NB4 (cell line): Measurements from ENCODE around the gene GINS1.

Experiments used
- DNase-seq: peaks from one replicate; pipeline ENCODE4 v3.0.0; 2010; ENCODE audit warnings: low read depth
- H3K4me3 ChIP-seq: one replicate; pipeline ENCODE4 v1.5.1; 2011; ENCODE audit warnings: mild to moderate bottlenecking, low read depth, low read length, moderate library complexity
- MYC ChIP-seq: IDR thresholded peaks from 2 replicates; pipeline ENCODE4 v1.6.1; 2011; ENCODE audit warnings: low read depth, low read length
- POLR2A ChIP-seq: IDR thresholded peaks from 2 replicates; pipeline ENCODE4 v1.6.1; 2011; ENCODE audit warnings: mild to moderate bottlenecking; ENCODE audit not compliant: insufficient read length; ENCODE audit errors: extremely low read depth
- TF ChIP-seq, protein P1 (sequence below): IDR thresholded peaks from one replicate; pipeline ENCODE4 v1.5.1; 2012; ENCODE audit warnings: low read depth, low read length
- TF ChIP-seq, protein P2 (sequence below): IDR thresholded peaks from 2 replicates; pipeline ENCODE4 v1.6.1; 2011; ENCODE audit warnings: low read depth, low read length

GINS1 gene

DNA sequence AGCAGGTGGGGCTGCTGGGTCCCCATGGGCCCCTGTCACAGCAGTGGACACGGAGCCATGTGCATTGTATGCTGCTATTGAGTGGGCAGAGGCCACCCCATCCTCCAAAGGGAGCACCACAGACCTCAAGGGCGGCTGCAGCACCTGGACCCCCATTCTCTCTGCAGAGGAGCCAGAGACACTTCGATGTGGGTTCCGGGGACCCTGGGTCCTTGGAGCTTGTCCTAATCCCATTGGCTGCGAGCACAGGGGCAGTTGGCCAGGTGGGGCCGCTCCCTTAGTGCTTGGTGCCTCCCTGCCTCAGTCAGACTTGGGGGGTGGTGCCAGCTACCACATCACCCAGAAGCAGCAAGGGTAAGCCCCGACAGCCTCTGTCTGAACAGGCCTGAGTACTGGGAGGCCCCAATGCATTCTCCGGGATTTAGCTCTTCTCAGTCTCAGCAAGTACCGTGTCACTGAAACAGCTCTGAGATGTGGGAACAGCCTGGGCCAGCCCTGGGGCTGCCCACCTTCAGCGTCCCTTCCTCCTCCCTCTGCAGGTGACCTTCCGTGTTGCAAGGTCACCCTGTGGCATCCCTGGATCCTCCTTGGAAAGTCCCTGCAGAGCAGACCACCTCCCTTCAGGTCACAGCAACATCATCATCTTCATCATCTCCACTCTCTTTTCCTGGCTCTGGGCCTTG lies 73.9 kb downstream of the GINS1 start:
- TF ChIP-seq, protein P1, sequence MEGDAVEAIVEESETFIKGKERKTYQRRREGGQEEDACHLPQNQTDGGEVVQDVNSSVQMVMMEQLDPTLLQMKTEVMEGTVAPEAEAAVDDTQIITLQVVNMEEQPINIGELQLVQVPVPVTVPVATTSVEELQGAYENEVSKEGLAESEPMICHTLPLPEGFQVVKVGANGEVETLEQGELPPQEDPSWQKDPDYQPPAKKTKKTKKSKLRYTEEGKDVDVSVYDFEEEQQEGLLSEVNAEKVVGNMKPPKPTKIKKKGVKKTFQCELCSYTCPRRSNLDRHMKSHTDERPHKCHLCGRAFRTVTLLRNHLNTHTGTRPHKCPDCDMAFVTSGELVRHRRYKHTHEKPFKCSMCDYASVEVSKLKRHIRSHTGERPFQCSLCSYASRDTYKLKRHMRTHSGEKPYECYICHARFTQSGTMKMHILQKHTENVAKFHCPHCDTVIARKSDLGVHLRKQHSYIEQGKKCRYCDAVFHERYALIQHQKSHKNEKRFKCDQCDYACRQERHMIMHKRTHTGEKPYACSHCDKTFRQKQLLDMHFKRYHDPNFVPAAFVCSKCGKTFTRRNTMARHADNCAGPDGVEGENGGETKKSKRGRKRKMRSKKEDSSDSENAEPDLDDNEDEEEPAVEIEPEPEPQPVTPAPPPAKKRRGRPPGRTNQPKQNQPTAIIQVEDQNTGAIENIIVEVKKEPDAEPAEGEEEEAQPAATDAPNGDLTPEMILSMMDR: no peak
- TF ChIP-seq POLR2A (no peak), MYC (no peak)
- TF ChIP-seq, protein P2, sequence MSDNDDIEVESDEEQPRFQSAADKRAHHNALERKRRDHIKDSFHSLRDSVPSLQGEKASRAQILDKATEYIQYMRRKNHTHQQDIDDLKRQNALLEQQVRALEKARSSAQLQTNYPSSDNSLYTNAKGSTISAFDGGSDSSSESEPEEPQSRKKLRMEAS: no peak
- no peak overlapping the region for H3K4me3 ChIP-seq
- no peak for DNase-seq

DNA sequence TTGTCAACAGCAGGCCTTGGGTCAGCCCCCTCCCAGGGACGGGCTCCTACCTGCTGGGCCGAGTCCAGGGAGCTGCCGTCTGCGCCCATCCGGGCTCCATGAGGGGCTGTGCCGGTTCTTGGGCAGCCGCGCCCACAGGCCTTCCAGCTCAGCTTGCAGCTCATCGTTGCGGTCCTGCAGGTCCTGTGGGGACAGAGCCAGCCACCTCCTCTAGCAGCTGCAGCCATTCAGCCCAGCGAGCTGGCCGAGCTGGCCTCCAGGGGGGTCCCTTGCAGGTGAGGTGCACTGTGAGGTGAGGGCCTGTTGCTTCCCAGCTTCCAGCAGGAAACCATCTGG lies 74.4 kb downstream of the GINS1 start:
- no peak for DNase-seq
- TF ChIP-seq MYC: no peak
- TF ChIP-seq, protein P2: no peak
- no peak for TF ChIP-seq POLR2A
- TF ChIP-seq, protein P1: no peak
- no peak overlapping the region for H3K4me3 ChIP-seq

DNA sequence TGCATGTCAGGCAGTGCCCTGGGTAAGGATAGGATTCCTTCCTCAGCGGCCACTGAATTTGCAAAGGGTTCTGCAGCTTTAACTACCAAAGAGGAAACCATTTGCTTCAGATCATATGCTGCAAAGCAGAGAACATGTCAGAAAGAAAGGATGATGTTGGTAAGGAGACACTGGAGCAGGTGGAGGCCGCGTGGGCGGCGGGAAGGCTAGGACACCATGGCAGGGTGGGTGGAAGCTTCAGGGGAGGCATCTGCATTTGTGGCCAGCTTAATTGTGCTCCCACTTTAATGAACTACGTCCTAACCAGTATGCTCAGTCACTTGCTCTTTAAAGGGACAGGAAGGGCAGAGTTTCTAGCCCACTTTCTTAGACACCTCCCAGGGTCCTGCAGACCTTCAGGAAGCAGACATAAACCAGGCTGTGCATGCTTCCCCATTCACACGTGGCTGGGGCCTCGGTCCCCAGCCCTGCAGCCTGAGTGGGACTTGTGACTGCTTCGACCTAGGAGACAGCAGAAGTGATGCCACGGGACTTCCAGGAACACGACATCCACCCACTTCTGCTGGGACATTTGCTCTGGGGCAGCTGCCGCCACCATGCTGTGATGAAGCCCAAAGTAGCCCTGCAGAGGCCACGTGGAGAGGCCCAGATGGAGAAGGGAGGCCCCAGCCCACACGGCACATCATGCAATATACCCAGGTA lies 76.1 kb downstream of the GINS1 start:
- DNase-seq: no peak
- TF ChIP-seq MYC (no peak), POLR2A (no peak)
- TF ChIP-seq, protein P1: no peak
- TF ChIP-seq, protein P2: 0 out of 2 replicates have a peak, but pooled peaks have one; percentile 24
- no peak overlapping the region for H3K4me3 ChIP-seq

DNA sequence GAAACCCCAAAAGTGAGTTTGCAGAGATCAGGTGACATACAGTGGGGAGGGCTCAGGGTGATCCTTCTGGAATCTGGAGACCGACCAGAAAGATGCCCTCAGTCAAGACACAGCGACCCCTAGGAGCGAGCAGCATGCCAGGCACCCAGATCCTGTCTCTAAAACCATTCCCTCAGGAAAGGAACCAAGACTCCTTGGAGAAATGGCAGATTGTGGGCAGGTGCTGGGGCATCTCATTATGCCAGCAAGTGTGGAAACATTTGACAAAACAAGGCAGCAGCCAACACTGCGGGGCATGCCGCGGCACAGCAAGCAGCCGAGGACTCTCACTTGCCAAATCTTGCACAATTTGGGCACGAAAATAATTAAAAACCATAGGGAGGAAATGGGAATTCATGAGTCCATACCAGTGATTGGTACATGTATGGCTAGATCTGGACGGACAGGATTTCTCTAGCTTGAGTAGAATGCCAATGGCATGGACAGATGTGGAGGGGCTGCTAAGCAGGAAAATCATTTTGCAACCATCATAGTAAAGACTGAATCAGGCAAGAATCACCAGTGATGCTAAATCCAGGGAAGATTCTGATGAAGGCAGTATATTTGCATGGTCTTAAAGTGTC lies 76.9 kb downstream of the GINS1 start:
- H3K4me3 ChIP-seq: no peak overlapping the region
- TF ChIP-seq, protein P2: no peak
- TF ChIP-seq, protein P1: no peak
- TF ChIP-seq MYC (no peak), POLR2A (no peak)
- no peak for DNase-seq

DNA sequence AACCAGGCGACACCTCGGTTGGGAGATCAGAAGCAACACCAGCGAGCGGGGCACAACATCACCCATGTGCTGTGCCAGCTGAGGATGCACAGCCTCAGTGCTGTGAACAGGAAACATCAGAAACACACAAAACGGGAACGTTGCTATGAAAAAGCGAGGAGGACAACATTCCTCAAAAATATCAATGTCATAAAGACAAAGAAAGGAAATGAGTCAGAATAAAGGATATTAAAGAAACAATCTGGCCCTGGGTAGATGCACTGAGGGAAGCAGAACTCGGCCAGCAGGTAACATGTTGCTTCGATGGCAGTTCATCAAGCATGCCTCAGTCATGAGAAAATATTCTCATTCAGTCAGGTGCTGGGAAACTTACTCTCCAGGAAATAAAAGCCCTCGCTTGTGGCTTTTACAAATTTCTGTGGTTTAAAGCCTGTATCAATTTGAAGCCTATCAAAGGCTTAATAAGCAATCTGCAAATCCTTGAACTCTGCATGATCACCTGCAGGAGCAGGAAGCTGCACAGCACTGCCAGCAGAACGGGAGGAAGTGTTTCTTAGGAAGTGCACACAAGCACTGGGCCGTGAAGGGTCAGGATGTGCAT lies 77.5 kb downstream of the GINS1 start:
- H3K4me3 ChIP-seq: no peak overlapping the region
- TF ChIP-seq POLR2A (no peak), MYC (no peak)
- TF ChIP-seq, protein P1: no peak
- TF ChIP-seq, protein P2: no peak
- DNase-seq: no peak
